Ovary (tissue), 9 donors: ENCODE measurements around the gene PLBD2. TPM values are rescaled to one million over a fixed set of nuclear protein-coding genes. Genes with fewer than 3 reads are reported as not detected.

Experiments used
- DNase-seq, 5 donors: peaks; one replicate each; pipeline ENCODE4 v3.0.0-alpha.2; 2019 to 2020
- H3K27ac ChIP-seq, 2 donors: fragments of 200-600 bp; one replicate each; pipeline versions ENCODE4 v1.5.1 to v1.8.0; 2019 to 2022
- H3K27me3 ChIP-seq: fragments of 200-600 bp; one replicate; pipeline ENCODE4 v1.8.0; 2022
- H3K36me3 ChIP-seq: fragments of 200-600 bp; sonication (generic); one replicate; pipeline ENCODE4 v1.5.1; 2019
- H3K4me1 ChIP-seq: one replicate; pipeline ENCODE4 v1.8.1; 2013; ENCODE audit warnings: mild to moderate bottlenecking, moderate library complexity; ENCODE audit not compliant: insufficient read depth
- H3K4me3 ChIP-seq: fragments of 200-600 bp; sonication (generic); one replicate; pipeline ENCODE4 v1.5.1; 2017
- H3K9me3 ChIP-seq, 2 donors: fragments of 200-600 bp in 1 of 2; sonication (generic) in 1 of 2; one replicate each; pipeline versions ENCODE4 v1.5.1 to v1.8.1; 2013 to 2019; ENCODE audit warnings: mild to moderate bottlenecking in 1 of 2, moderate library complexity in 1 of 2
- CTCF ChIP-seq, 3 donors: fragments of 450-650 bp in 2 of 3; fragments of 200-600 bp in 1 of 3; IDR thresholded peaks; one replicate each; pipeline versions ENCODE4 v1.5.1 to v1.8.0; 2016 to 2022; ENCODE audit warnings: antibody characterized with exemption in 3 of 3, mild to moderate bottlenecking in 1 of 3
- EP300 ChIP-seq: sonication (generic); formaldehyde crosslinking; IDR thresholded peaks from one replicate; pipeline ENCODE4 v1.6.1; 2017; ENCODE audit warnings: antibody characterized with exemption
- POLR2A ChIP-seq: fragments of 450-650 bp; IDR thresholded peaks from one replicate; pipeline ENCODE4 v1.6.1; 2017; ENCODE audit warnings: antibody characterized with exemption, mild to moderate bottlenecking, moderate library complexity
- WGBS, 3 donors: extraction: QIAGEN DNeasy Blood & Tissue Kit in 1 of 3; methylation state at CpG; one replicate each; pipeline versions ENCODE4 v1.1.5 to v1.1.7; 2013 to 2017; 5-methylcytosine and 5-hydroxymethylcytosine counted together
- intact Hi-C, 4 donors: fragments of 100-400 bp; cut with DNase I; formaldehyde crosslinking; loops; one replicate each; pipeline versions ENCODE4 v1.11.0 to v1.15.1; 2022 to 2023
- polyA plus RNA-seq, 2 donors: library from polyadenylated mRNA; stranded (reverse); fragments of 200-250 nt in 1 of 2; fragments of 350-450 nt in 1 of 2; fragmentation: Illumina TruSeq in 1 of 2; extraction: RNeasy Lipid Tissue Mini Kit (QIAGEN cat#74804) in 1 of 2; gene quantifications; one replicate each; pipeline ENCODE4 v1.2.3, GENCODE V29; 2013 to 2014
- total RNA-seq, 7 donors: library from RNA; depleted of rRNA in 2 of 7; stranded (reverse); fragments of >200 nt in 2 of 7; fragmentation: NEBNext Ultra II Directional in 3 of 7; extraction: Animal tissue kit (Norgen Biotek cat#: 25700) in 3 of 7; gene quantifications; one replicate each; pipeline versions ENCODE4 v1.1.0 to v1.2.4, GENCODE V29; 2016 to 2023
- donor health status: DM: no; HTN: no; CAD: no; lungs with moderate emphysema.
- donor health status: DM: no; HTN: no; CAD: no.
- donor health status: Bipolar disorder and iron deficiency.
- donor health status: DM: yes; HTN: yes; CAD: no.
- donor health status: DM: no; HTN: no; CAD: no.
- donor health status: DM: yes; HTN: yes; CAD: no.

Gene PLBD2
- total and polyA plus RNA-seq, 9 donors: 31.5 to 135 (median 81.9) TPM

DNA sequence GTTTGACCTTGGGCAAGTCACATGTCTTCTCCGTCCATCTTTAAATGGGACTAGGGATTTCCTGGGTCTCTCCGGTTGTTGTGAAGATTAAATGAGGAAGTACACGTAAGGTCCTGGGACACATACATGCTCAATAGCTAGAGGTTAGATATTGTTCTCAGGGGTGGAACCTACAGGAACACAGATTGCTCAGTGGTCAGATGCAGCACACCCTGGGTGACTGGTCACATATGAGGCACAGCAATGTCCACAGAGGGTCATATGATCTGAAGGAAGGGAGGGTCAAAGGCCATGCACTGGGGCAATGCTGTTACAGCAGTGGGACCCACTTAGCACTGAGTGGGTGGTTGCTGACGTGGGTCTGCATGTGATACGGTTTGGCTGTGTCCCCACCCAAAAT, 12.0 kb upstream of the PLBD2 start:
- Histone ChIP-seq H3K27ac (no peak overlapping the region), H3K4me3 (no peak overlapping the region), H3K9me3 (no peaks in the 10 kb centered on the region), H3K27me3 (no peaks in the 10 kb centered on the region), H3K36me3 (no peaks in the 10 kb centered on the region), H3K4me1 (peaks cover 4% of the 10 kb centered on the region)
- TF ChIP-seq EP300 (no peak), CTCF (IDR thresholded peaks at IDR 0.05) (no peak), POLR2A (no peak)
- DNase-seq: no peak
- WGBS, 3 donors: 88 to 90% (median 89%) methylated on average over 5 of the region's 5 CpGs
- intact Hi-C loops: no loop called here

- Histone ChIP-seq H3K27ac (no peak overlapping the region), H3K27me3 (no peaks in the 10 kb centered on the region), H3K4me3 (no peak overlapping the region), H3K36me3 (no peaks in the 10 kb centered on the region), H3K4me1 (peaks cover 6% of the 10 kb centered on the region), H3K9me3 (no peaks in the 10 kb centered on the region)
- DNase-seq: no peak
- TF ChIP-seq CTCF (IDR thresholded peaks at IDR 0.05) (no peak), POLR2A (no peak), EP300 (no peak)
- 80 to 89% (median 86%) methylated on average over 3 of the region's 3 CpGs for WGBS, 3 donors
- intact Hi-C loops: no loop called here
Measured at GRCh38 chr12:113347107-113347506, 11.3 kb upstream of the PLBD2 start.

DNA sequence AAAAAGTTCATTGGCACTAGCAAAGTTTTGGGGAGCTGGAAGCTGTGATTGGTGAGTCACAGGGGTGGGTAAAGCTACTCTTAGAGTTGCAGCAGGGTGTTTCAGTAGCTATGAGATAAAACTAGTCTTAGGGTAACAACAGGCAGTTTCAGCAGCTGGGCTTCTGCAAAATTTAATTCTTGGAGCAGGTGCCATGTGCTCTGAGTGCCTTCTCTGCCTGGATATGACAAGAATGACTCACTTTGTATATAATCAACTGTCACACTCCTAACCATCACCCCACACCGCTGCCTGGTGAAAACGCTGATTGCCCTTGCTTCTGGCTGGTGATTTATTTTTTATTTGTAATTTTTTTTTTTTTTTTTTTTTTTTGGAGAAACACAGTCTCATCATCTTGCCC, 10.5 kb upstream of the PLBD2 start:
- WGBS, 3 donors: 78 to 89% (median 83%) methylated on average over 2 of the region's 2 CpGs
- peaks cover 6% of the 10 kb centered on the region for H3K4me1 ChIP-seq
- H3K36me3 ChIP-seq: no peaks in the 10 kb centered on the region
- H3K9me3 ChIP-seq: no peaks in the 10 kb centered on the region
- no peaks in the 10 kb centered on the region for H3K27me3 ChIP-seq
- intact Hi-C loops: no loop called here
- H3K27ac ChIP-seq: no peak overlapping the region
- no peak overlapping the region for H3K4me3 ChIP-seq
- TF ChIP-seq EP300 (no peak), POLR2A (no peak), CTCF (IDR thresholded peaks at IDR 0.05) (no peak)
- no peak for DNase-seq

DNA sequence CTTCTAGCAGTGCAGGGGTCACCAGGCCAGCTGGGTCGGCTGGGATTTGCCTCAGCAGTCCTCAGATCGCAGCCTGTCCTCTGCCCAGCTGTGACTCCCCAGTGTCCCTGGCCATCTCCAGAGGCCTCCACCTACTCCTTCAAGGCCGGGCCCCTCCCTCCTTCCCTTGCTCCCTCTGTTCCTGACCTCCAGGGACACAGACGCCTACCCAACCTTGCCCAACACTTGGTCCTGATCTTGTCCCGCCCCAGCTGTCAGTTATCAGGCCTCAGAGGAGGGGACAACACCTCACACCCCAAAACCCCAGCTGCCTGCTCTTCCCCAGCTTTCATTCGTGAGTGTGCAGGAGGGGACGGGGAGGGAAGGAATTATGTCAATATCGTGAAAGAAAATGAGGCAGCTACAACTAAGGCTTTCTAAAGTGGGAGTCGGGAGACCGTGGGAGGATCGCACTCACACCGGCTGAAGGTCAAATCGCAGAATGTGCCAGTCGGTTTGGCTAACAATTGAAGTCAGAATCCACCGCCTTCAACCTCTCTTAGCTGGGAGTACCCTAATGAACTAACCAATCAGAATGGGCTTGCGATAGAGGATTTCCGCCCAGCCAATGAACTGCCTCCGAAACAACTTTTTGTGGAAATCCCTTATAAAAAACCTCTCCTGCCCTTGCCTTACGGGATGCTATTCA, 9.4 kb upstream of the PLBD2 start:
- Histone ChIP-seq H3K27me3 (no peaks in the 10 kb centered on the region), H3K36me3 (no peaks in the 10 kb centered on the region), H3K4me1 (peaks cover 6% of the 10 kb centered on the region), H3K4me3 (no peak overlapping the region), H3K27ac (peak overlapping the region in 1 of 2 donors; percentile 52), H3K9me3 (no peaks in the 10 kb centered on the region)
- 8 to 21% (median 11%) methylated on average over 19 of the region's 19 CpGs for WGBS, 3 donors
- peak in 4 of 5 donors; percentile 46 to 62 (median 50) for DNase-seq
- TF ChIP-seq EP300 (no peak), POLR2A (no peak), CTCF (IDR thresholded peaks at IDR 0.05) (no peak)
- intact Hi-C loops: no loop called here
